NCI-H82 (cell line): Measurements from ENCODE around the gene CMIP.

ENCODE experiments used
- DNase-seq: peaks from one replicate; lab custom pipeline; 2025; lab: John Stamatoyannopoulos, UW

CMIP gene

GRCh38 chr16:81639348-81639747 is 194.7 kb downstream of the CMIP start:
- no peak for DNase-seq

DNA sequence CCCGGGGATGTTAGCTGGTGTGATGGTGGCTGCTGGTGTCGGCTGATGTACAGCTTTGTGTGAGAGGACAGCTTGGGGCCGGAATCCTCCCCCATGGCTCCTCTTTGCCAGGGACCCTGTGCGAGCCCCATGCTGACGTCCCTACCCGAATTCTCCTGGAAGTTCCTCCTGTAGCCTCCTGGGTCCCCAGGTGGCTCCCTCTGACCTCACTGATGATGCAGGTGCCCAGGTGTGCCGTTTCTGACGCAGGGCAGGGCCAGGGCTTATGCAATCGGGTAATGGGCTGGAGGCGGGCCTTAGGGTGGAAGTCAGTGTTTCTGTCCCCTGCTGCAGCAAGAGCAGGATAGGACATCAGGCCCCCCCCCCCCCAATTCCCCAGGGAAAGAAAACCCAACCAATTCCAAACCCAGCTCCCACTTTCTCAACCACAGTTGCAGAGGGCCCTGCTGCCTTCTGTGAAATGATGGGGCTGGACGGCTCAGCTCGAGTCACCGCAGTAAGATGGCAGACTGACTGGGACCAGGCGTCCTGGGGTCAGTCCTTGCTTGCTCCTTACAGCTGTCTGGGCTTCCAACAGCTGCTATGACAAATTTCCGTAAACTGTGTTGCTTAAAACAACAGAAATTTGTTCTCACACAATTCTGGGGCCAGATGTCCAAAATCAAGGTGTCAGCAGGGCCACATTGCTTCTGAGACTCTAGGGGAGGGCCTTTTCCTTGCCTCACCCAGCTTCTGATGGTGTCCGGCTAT is 195.5 kb downstream of the CMIP start:
- no peak for DNase-seq

GRCh38 chr16:81640681-81641070 is 196.1 kb downstream of the CMIP start:
- DNase-seq = peak; percentile 24

- DNase-seq = peak; percentile 14
Measured at GRCh38 chr16:81641395-81642106, 196.9 kb downstream of the CMIP start.

- no peak for DNase-seq
Measured at GRCh38 chr16:81642107-81642436, 197.5 kb downstream of the CMIP start.

GRCh38 chr16:81642943-81643342 is 198.3 kb downstream of the CMIP start:
- DNase-seq = no peak

DNA sequence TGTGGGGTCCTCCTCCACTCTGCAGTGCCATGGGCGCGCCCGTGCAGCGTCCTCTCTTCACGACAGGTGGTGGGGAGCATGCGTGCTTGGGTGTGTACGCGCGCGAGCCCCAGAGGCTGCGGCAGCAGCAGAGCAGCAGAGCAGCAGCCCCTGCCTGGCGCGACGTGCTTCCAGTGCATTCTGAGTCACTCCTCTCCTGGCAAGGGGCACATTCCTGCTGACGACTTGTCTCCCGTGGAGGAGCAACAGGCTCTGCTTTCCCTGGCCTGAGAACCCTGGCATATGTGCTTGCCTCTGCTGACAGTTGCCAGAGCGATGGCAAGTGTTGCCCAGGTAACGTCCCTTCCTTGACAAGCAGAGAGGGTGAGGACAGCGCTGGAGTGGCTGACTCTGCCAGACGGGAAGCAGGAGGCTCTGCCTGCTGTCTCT is 200.7 kb downstream of the CMIP start:
- DNase-seq = no peak

GRCh38 chr16:81645925-81646324 is 201.3 kb downstream of the CMIP start:
- no peak for DNase-seq

DNA sequence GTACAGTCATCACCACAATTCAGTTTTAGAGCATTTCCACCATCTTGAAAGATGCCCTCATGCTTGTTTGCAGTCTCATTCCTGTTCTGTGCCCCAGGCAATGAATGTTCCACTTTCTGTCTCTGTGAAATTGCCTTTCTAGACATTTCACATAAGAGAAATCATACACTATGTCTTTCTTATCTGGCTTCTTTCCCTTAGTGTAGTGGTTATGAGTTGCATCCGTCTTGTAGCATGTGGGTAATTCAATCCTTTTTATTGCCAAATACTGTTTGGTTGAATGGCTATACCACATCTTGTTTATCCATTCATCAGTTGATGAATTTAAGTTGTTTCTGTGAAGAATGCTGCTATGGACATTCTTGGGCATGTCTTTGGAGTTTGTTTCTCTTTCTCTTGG is 202.0 kb downstream of the CMIP start:
- DNase-seq = no peak

- DNase-seq = no peak
Measured at GRCh38 chr16:81647527-81647926, 202.9 kb downstream of the CMIP start.

- no peak for DNase-seq
Measured at GRCh38 chr16:81649561-81650184, 205.1 kb downstream of the CMIP start.

DNA sequence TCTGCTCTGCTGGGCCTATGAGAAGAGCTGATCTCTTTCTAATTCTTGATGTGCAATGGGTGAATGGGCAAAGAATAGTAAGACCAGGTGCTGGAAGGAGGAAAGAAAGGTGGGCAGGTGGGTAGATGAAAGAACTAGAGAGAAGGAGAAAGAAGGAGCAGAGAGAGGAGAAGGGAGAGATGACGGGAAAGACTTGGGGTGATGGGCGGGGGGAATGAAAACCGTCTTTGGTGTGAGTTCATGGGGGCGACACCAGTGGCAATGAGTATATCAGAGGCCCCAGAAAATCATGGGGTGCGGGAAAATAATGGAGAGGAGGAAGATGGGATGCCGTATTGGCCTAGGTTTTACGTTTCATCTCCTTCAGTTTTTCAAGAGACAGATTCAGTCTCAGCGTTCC is 205.7 kb downstream of the CMIP start:
- DNase-seq = no peak

DNA sequence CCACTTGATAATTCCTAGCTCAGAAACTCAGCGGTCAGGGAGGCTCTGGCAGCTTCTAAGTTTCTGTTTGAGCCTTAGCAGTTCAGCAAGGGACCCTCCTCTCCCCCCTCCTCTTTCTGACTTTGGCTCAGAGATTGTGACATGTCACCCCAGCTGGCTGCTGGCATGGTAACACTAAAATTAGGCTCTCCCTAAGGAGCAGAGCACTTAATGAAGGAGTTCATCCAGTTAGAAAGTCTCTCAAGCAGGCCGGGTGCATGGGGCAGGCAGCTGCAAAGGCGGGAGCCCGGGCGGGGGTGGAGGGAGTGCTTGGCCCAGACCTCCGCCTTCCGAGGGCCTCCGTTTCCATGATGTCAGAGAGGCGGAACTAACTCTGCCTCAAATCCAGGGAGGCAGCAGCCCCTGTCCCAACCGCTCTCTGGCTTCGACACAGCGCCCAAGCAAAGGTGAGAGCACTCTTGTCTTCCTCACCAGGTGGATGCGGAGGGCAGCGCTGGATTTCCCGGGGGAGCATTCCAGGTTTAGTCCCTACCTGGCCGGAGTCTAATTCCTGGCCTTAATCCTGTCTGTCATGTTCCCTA is 206.5 kb downstream of the CMIP start:
- peak; percentile 58 for DNase-seq

DNA sequence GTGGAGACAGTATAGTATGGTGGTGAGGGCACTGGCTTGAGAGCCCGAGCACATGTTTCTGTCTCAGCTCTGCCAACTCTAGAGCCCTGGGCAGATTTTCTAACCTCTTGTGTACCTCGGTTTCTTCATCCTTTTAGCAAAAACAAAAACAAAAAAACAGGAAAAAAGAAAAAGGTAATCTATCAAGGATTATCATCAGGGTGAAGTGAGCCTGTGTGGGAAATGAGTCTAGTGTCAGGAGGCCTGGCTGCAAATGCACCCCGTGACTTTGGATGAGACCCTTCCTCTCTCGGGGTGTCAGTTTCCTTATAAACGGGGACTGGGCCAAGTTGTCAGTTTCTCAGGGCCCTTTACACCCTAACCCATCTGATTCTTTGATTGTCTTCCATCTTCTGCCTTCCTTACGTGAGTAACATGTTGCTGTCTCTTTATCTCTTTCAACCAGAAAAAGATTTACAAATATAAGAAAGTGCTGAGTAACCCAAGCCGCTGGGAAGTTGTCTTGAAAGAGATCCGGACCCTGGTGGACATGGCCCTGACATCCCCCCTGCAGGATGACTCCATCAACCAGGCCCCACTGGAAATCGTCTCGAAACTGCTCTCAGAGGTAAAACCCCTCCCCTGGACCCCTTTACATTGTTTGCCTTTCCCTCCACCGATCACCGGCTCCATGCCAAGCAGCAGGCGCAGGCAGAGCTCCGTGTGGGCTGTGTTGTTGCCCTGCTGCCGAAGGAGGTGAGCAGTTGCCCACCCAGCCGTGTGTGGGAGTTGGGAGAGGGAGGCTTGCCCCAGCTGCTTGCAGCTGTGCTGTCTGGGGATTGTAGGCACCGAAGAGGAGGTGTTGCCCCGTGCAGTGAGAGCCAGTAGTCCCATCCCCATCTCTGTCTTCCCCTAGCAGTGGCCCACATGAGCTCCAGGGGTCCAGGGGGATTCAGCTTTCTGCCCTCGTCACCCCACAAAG is 207.4 kb downstream of the CMIP start:
- DNase-seq = no peak

GRCh38 chr16:81652798-81653505 is 208.3 kb downstream of the CMIP start:
- DNase-seq = no peak

GRCh38 chr16:81654346-81654745 is 209.7 kb downstream of the CMIP start:
- no peak for DNase-seq

- no peak for DNase-seq
Measured at GRCh38 chr16:81655469-81656162, 211.0 kb downstream of the CMIP start.

GRCh38 chr16:81657224-81657623 is 212.6 kb downstream of the CMIP start:
- DNase-seq = no peak

- DNase-seq = no peak
Measured at GRCh38 chr16:81657781-81658180, 213.2 kb downstream of the CMIP start.

DNA sequence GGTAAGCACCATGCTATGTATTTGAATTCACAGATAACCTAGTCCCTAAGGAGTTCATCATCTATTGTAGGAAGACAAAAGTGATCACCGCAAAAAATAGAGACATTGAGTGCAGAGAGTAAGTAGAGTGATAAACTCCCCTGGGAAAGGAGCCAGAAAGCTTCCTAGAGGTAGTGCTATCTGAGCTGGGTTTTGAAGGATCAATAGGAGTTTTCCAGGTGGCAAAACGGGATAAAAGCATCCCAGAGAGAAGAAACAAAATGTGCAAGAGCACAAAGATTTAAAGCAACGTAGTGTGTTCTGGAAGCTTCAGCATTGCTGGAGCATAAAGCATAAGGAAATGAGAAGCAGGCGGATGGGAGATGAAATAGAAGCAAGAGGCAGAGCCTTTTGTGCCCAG is 213.8 kb downstream of the CMIP start:
- no peak for DNase-seq

DNA sequence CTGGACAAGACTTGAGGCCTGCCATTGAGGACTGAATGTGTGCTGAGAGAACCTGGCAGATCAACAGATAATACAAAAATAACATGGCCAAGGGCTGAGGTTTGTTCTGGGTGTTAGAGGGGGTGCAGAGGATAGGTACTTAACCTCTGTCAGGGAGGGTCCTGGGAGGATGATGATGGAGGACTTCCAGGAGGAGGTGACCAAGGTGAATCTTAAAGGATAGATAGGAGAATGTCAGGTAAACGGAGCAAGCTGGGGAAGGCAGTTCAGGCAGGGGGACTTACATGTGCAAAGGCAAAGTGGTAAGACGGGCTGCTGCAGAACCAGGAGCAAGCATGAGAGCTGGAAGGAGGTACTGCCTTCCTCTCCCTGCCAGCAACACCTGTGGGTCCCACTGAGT is 214.6 kb downstream of the CMIP start:
- no peak for DNase-seq
